Stimulated activated CD8-positive, alpha-beta memory T cell treated with anti-CD3 and anti-CD28 coated beads, Interleukin-7, amount 100 ng/mL, for 4 hours (primary cell): Measurements from ENCODE around the gene ZDHHC9.
A peak's percentile ranks its signal among the peaks of the same experiment; 100 is the strongest.

Experiments
- DNase-seq, 2 donors: peaks; one replicate each; pipeline ENCODE4 v3.0.0-alpha.2; 2020; ENCODE audit warnings: low read depth in 2 of 2

The ZDHHC9 gene

GRCh38 chrX:129786210-129786651, 57.5 kb downstream of the ZDHHC9 start:
- DNase-seq, result no peak

DNA sequence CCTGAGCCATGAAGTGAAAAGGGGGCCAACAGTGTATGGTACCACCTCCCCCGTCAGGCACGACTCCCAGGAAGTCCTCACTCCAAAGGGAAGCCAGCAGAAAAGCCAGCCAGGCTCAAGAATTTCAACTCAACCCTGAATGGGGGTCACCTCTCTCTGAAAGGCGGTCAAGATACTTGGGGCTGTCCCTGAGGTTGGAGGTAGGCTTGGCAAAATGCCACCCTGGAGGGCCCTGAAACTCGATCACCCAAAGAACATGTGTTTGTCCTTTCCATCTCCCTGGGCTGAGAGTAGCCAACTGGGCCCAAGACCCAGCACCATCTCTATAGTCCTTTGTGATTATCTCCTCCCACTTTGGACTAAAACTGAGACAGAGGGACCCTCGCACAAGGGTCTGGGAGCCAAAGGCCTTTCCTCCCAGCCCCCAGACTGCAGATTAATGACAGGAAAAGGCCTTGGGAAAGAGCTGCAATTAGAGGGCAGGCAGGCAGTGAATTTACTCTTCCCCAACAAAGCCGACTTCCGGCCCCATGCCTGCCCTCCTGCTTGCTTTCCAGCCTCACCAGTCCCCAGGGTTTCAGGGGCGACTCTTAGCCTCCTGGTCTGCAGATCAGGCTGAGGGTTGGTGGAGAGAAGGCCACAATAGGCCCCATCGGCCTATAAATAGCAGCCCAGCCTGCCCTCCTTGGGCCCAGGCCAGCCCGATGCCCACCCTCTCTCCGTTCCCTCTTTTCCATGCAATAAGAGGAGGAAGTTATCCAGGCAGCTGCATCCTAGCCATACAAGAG, 58.3 kb downstream of the ZDHHC9 start:
- DNase-seq, result no peak

- no peak for DNase-seq
Observed at GRCh38 chrX:129784371-129784770, 59.3 kb downstream of the ZDHHC9 start.

DNA sequence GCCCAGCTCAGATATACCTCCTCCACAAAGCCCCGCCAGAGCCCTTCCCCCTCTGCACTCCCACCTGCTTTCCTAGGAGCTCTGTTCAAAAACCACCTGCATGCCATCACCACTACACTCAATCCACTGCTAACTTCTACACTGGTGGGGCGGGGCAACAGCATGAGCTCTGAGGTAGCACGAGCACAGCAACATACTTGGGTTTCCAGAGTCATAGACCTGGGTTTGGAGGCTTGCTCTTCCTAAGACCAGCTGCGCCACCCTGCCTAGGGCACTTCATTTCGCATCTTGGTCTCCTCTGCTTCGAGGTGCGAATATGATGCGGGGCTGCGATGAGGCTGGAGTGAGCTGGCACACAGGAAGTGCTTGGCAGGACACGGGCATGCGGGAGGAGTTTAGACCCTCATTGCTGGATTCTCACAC, 60.4 kb downstream of the ZDHHC9 start:
- DNase-seq, result no peak

GRCh38 chrX:129782706-129783105, 61.0 kb downstream of the ZDHHC9 start:
- DNase-seq, result no peak

DNA sequence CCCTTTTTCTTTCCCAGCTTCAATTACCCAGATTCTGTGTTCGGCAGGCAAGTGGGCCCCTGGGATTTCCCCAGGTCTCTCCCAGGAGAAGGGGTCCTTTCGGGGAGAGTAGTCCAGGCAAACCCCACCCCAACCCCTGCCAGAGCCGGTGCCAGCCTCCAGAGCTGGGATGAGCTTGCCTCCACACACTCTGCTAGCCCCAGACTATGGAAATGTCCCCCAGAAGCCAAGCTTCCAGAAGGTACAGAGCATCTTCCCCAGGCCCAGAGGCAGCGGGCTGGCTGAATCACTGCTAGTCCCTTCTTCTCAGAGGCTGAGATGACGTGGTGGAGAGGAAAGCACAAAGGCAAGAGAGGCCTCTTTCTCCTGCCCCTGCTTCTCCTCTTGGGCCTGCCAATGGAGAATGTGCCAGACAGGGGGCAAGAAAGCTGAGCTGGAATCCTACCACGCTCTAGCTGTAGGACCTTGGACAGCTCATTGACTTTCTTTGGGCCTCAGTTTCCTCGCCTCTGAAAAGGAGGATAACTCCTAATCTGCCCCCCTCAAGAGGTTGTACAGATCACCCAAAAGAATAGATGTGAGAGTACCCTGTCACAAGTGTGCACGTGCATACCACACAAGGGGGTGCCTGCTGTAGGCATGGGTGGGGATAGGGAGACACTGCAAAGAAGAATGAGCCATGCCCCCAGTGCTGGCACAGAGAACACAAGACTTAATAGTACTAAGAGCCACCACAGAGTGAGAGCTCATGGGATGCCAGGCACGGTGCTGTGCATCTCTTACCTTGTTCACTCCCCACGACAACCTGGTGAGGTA, 61.8 kb downstream of the ZDHHC9 start:
- DNase-seq, result peak in 1 of 2 donors; percentile 19

DNA sequence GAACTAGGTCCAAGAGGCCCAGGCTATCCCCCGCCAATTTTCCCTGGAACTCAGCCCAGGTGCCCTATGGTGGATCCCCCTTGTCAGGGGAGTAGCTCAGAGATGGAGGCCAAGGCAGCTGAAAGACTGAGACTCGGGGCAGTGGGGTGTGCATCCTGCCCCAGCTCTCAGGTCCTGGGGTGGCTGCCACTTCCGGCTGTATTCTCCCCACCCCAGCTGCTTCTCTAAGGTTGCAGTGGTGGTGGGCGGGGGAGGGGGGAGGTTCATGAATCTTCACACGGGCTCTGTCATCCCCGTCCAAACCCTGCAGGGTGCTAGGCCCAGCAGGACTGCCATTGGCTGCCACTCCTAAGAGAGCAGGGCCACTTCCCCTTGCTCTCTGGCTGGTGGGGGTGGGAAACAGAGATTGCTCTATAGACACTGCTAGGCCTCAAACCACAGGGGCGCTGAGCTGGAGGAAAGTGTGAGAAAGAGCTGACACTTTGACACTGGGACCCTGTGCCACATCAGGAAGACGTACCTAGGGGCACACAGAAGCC, 62.5 kb downstream of the ZDHHC9 start:
- DNase-seq, result peak; percentile 78

DNA sequence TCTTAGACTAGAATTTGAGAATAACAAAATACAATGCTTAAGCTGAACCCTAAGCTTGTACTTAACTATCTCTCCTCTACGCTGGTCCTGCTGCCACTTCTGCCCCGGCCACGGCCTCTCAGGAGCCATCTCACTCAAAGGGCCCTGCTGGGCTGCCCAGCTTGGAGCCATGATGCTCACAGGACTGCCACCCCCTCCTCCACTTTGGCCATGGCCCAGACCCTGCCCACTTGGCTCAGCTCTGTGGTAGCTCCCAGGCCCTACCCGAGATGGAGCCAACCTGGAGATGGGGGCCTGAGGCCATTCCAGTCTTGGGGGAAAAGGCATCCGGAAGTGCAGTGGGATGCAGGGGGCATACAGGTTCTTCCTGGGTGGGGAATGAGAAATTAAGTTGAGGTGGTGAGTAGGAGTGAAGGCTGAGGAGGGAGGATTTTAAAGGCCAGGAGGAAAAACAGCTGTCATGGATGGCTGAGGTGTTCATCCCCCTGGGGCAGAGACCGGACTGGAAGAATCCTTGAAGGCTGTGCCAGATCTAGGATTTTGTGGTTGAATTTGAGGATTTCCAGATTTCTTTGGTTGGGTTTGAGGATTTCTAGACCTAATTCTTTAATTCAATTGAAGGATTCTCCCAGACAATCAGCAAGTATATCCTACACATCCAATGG, 63.1 kb downstream of the ZDHHC9 start:
- DNase-seq, result no peak

GRCh38 chrX:129779747-129780146, 63.9 kb downstream of the ZDHHC9 start, which contains the start of gene SASH3:
Gene SASH3, plus strand, starts transcription at chrX:129779949. Its CDS starts 149 bp downstream, at chrX:129780098.
- DNase-seq, result peak in 1 of 2 donors; percentile 49

DNA sequence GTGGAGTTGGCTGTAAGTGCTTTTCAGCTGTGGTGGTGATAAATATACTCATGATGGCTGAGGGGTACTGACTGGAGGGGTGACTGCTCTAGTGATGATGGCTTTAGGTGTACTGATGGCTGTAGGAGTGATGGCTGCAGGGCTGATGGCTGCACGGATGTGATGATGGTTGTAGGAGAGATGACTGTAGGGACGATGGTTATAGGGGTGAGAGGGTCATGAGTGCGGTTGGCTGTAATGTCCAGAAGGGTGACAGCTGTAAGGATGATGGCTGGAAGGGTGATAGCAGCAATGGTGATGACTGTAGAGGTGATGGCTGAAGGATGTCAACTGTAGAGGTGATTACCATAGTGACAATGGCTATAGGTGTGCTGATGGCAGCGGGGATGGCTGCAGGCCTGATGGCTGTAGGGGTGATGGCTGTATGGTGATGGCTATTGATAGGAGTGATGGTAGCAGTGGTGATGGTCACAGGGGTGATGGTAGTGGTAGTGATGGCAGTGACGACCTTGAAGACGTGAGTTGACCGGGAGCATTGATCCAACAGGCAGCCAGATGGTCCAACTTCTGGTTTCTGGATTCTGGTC, 64.5 kb downstream of the ZDHHC9 start:
- no peak for DNase-seq

DNA sequence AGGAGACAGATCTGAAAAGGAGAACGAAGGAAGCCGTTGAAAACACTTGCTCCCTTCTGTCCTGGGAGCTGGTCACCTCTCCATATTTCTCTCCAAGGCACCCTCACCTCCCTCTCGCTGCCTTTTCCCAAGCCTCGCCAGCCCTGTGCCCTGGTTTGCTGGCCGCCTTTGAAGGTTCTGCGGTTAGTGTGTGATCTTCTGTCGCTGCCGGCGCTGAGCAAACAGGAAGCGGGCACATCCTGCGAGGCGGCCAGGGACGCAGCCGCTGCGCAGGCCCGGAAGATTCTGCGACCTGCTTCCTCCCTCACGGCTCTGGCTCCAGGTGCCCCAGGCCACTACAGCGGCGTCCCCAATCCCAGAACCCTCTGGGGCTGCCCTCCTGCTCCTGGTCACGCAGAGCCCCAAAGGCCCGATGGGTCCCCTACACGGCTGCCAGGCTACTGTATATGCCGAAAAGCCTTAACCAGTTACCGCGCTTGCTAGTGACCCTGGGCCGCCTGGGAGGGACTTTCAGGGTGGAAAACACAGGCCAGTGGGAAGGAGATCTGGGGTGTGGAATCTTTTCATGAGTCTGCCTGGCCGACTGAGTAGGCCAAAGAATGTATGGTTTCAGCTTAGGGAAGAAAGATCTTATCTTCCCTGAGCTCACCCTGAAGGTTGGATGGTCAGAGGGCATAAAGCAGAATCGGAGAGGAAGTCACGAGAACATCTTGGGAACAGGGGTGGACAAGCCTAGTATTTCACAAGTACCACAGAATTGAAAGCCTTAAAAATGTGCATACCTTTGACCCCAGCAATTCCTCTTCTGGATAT, 66.3 kb downstream of the ZDHHC9 start:
- peak in 1 of 2 donors; percentile 66 for DNase-seq

DNA sequence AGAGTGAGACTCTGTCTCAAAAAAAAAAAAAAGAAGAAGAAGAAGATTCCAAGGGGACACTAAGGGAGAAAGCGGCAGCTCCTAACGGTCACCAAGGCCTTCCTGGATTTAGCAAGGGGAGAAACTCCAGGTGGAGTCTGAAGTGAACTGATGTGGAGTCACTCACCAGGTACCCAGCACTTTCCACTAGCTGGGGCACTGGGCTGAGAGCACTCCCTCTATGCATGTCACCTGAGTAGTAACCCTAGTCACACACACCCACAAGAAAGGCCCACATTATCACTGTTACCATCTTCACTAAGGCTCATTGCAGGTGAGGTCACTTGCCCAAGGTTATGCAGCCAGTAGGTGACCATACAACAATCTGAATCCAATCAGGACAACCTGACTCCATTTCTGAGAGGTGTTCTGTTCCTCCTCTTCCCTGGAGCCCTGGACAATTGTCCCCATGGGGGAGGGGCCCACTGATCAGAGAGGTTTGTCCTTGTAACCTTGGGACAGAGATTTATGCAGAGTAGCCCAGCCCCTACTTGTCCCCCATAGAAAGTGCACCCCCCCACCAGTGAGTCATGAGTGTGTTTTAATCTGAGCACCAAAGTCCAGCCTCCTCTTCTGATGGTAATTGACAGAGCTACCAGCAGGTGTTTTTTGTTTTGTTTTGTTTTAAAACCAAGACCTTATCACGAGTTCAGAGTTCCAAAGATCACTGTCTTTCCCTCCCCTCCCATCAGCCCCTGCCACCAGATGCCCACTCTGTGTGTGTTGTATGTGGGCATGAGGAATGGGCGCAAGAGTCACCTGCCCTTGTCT, 69.8 kb downstream of the ZDHHC9 start:
- DNase-seq, result no peak

GRCh38 chrX:129772796-129773431, 70.8 kb downstream of the ZDHHC9 start:
- peak in 1 of 2 donors; percentile 36 for DNase-seq

DNA sequence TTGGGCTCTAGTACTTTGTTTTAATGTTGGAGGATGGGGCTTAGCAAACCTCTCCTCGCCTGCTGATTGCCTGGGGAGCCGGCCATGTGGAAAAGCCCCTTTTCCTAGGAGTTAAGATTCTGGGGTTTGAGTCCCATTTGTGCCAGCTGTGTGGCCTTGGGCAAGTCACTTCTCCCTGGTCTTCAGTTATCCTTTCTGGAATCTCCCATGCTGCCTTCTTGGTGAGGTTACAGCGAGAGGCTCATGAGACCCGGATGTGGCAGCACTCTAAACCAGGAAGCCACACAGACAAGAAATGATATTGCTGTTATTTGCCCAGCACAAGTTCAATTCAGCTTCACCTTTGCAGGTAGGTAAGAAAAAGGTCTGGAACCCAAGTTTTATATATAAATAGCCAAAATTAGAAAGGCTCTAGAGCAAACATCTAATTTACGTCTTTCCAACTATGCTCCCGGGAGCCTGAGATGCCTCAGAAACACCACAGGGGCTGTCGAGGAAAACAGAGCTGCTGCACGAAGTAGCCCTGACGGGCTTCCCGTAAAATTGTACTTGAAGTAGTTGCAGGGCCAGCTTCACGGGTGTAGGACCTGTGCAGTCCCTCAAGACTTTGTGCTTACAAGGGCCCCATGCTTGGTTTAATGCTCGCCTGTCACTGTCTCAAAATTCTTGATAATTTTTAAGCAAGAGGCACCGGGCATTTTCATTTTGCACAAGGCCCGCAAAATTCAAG, 72.3 kb downstream of the ZDHHC9 start:
- peak in 1 of 2 donors; percentile 28 for DNase-seq

DNA sequence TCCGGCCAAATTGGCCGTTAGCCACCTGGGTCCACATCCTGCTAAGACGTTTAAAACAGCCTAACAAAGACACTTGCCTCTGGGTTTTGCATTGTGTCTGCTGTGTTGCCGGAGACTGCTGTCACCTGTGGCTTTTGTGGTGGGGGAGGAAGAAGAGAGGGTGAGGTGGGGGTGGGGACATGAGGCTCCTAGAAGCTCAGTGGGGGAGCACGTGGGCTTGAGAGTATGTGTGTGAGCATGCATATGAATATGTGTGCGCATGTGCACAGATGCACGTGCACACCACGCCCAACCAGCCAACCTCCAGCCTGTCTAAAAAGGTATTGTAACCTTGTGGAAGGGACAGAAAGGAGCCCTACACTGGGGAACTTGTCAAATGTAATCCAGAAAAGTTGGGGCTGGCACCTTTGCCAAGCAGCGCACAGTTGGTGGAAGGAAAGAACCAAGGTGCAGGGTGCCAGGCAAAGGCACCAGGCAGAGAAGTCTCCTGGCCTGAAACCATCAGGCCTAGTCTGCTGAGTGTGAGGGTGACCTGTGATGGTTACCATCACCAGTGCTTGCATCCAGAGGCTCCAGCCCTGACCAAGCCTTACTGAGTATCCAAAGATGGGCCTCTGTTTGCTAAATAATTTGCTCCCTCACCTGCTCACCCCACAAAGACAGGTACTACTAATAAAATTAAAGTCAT, 74.1 kb downstream of the ZDHHC9 start:
- peak; percentile 67 to 69 for DNase-seq

- DNase-seq, result no peak
Observed at GRCh38 chrX:129768586-129769466, 74.9 kb downstream of the ZDHHC9 start.

- no peak for DNase-seq
Observed at GRCh38 chrX:129768186-129768585, 75.5 kb downstream of the ZDHHC9 start.
